Measurements from ENCODE around the gene MME.
"Not testable (repeated sequence)": the region's sequence is repeated elsewhere in the genome, so short reads cannot be mapped to it uniquely, and the experiment has no call there.

MME gene

GRCh38 chr3:155194973-155195957 lies 115.1 kb downstream of the MME start:
- no peak for DNase-seq (ENCODE audit: low spot score)

- DNase-seq (ENCODE audit: low spot score): no peak
Measured at GRCh38 chr3:155196131-155197021, 116.3 kb downstream of the MME start.

DNA sequence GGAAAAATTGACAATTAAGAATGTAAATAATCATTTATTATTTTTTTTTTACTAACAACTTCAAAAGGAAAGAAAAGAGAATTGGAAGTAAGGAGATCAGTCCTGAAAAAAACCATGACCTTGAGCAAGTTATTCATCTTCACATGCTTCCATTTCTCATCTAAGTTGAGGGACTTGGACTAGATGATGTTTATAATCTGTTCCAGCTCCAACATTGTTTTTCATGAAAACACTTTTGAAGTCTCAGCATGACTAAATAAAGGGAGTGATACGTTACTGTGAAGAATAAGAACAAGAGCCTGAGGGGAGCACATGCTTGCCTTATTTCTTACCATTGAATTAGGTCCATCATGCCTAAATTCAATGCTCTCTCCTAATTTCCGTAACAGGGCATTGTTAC lies 117.7 kb downstream of the MME start:
- no peak for DNase-seq (ENCODE audit: low spot score)

DNA sequence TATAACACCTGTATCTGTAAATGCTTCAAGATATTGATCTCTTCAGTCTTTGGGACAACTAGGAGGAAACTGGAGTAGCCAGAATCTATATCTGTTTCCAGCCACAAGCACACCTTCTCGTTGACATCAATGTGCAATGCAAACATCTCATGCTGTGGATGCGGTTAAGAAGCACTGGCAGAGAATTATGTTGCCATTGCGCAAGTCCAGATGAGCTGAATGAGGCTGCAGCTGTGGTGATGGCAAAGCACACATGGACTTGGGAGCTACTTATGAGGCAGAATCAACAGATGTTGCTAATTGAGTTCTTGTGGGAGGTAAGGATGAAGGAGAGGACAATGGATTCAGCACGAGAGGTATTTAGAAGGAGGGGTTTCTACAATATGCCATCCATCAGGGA lies 122.5 kb downstream of the MME start:
- DNase-seq (ENCODE audit: low spot score): no peak

DNA sequence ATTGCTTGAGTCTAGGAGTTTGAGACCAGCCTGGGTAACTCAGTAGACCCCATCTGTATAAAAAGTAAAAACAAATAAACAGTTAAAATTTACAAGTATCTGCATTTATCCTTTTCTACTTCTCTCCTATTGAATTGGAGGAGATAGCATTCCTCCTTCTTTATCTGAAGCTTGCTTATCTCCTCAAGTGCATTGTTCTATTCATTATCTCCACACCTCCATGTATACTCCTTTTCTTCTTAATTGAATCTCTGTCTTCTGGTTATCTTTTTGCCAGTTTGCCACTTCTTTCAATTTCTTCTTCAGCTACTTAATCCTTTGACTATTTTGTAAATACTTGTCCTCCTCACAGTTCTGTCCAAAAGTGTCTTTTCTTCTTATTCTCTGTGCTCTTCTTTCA lies 124.7 kb downstream of the MME start:
- DNase-seq (ENCODE audit: low spot score): no peak

GRCh38 chr3:155208183-155208800 lies 128.2 kb downstream of the MME start:
- DNase-seq (ENCODE audit: low spot score): no peak

DNA sequence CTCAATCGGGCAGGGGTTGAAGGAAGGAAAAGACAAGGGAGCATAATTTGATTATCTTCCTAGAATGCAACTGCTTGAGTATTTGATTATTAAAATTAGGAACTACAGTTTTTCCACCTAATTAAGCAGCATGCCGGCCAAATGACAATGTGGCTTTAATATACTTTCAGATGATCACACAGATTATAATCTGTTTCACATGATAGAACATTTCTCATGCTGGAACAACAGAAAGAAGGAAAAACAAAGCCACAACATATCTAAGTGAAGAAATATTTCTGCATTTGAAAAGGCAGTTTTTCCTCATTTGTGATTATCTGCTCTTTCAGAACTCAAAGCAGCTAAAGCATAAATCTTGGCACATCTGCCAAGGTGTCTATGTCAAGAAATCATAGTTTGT lies 130.6 kb downstream of the MME start:
- DNase-seq (ENCODE audit: low spot score): no peak

DNA sequence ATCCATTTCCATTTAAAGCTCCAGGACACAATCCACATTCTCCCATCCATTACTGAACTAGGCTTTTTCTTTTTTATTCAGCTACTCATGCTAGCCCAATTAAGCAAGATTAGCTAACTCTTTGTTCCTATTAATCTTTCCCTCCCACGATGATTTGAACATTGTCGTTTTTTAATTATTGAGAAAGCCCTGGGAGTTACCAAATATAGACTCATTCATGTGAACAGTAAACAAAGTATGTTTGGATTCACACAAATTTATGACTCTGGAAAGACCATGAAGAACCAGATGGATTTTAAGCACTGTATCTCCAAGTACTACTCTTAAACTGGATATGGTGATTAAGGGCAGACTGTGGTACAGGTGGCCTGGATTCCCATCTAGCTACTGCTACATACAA lies 131.1 kb downstream of the MME start:
- DNase-seq (ENCODE audit: low spot score): no peak

DNA sequence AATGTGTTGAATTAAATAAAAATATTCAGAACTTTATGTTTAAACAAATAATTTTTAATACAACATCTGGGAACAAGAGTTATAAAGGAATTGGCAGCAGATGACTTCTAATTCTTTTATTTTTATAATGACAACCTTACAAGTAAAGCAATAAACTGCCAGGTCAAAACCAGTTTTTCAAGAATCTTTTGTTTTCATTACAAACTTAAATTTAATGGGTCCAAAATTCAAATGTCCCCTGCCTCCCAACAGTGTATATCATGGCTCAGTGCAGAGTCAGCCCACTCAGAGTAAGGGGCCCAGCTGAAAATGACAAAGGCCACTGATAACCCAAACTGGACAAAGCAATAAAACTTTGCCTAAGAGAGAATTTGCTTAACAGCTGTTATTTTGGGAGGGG lies 131.8 kb downstream of the MME start:
- no peak for DNase-seq (ENCODE audit: low spot score)

GRCh38 chr3:155216007-155216406 lies 135.9 kb downstream of the MME start:
- not testable (repeated sequence) for DNase-seq (ENCODE audit: low spot score)

DNA sequence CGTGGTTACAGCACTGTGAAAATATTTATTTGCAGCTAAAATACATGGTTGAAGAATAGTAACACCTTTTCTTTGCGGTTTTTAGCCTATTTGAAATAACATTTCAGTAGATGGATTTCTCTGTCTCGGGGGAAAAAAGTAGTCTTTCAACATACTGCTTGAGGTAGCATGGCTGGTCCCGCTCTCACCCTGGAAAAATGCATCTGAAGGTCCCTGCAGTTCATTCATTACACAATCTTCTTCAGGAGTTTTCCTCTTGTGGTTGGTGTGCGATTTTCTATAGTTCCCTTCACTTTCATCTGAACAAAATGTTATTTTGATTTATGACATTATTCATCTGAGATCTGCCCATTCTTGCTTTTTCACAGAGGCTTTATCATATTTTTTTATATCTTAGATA lies 137.5 kb downstream of the MME start:
- DNase-seq (ENCODE audit: low spot score): no peak

DNA sequence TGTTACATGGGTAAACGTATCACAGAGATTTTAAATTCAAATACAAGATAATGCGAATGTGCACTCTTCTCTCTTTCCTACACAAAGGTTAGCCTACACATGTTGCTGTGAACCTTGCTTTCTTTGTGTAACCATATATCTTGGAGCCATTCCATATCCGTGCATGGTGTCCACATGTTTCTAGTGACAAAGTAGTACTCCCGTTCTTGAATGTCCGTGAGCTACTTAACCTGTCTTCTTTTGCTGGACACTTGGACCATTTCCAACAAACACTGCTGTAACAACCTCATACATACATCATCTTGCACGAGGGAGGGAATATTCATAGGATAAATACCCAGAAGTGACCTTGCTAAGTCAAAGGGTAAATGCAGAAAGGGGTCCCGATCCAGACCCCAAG lies 138.3 kb downstream of the MME start:
- no peak for DNase-seq (ENCODE audit: low spot score)

GRCh38 chr3:155219106-155219505 lies 139.0 kb downstream of the MME start:
- no peak for DNase-seq (ENCODE audit: low spot score)

GRCh38 chr3:155225417-155225816 lies 145.3 kb downstream of the MME start:
- no peak for DNase-seq (ENCODE audit: low spot score)

GRCh38 chr3:155227141-155227540 lies 147.0 kb downstream of the MME start:
- no peak for DNase-seq (ENCODE audit: low spot score)

- DNase-seq (ENCODE audit: low spot score): no peak
Measured at GRCh38 chr3:155228676-155229075, 148.6 kb downstream of the MME start.

- DNase-seq (ENCODE audit: low spot score): no peak
Measured at GRCh38 chr3:155229086-155229485, 149.0 kb downstream of the MME start.

GRCh38 chr3:155230382-155230781 lies 150.3 kb downstream of the MME start:
- no peak for DNase-seq (ENCODE audit: low spot score)

DNA sequence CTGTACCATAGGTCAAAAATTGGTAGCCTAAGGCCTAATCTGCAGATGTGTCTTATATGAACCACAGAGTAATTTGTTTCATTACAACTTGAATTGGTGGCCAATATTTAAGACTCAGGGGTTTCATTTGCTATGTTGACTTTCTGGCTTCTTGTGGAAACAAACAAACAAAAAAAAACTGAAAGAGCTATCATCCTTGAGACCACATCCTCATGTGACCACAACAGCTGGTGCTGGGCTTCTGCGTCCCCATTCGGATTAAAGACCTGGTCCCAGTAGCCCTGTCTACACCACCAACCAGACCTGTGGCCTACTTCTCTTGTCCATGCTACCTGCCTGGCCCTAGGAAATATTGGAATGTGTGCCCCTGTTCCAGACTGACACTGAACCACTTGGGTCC lies 151.7 kb downstream of the MME start:
- no peak for DNase-seq (ENCODE audit: low spot score)

GRCh38 chr3:155232605-155233004 lies 152.5 kb downstream of the MME start:
- DNase-seq (ENCODE audit: low spot score): no peak

GRCh38 chr3:155233213-155233612 lies 153.1 kb downstream of the MME start:
- DNase-seq (ENCODE audit: low spot score): peak; percentile 47

All from Ammon's horn (tissue), 1 donor.